Mucosa of descending colon (tissue), 3 donors: ENCODE data around the gene TSHZ2. TPM values are rescaled to one million over a fixed set of nuclear protein-coding genes. Genes with fewer than 3 reads are reported as not detected.

Source experiments
- ATAC-seq: fragments of 200-7000 bp; cut with Tn5 transposase; one replicate; pipeline ENCODE4 v1.9.1; 2020; ENCODE audit warnings: mild to moderate bottlenecking, moderate library complexity
- DNase-seq, 3 donors: peaks; one replicate each; pipeline ENCODE4 v3.0.0-alpha.2; 2020
- H3K36me3 ChIP-seq: fragments of 200-600 bp; one replicate; pipeline ENCODE4 v1.8.0; 2021; ENCODE audit warnings: low read depth, mild to moderate bottlenecking
- H3K4me1 ChIP-seq: fragments of 200-600 bp; one replicate; pipeline ENCODE4 v1.8.0; 2021; ENCODE audit warnings: low read depth, mild to moderate bottlenecking
- H3K4me3 ChIP-seq: fragments of 200-600 bp; one replicate; pipeline ENCODE4 v1.8.0; 2021; ENCODE audit warnings: mild to moderate bottlenecking
- H3K9me3 ChIP-seq: fragments of 200-600 bp; one replicate; pipeline ENCODE4 v1.8.0; 2021; ENCODE audit warnings: mild to moderate bottlenecking
- intact Hi-C, 2 donors: fragments of 100-400 bp; cut with DNase I in 1 of 2; cut with micrococcal nuclease in 1 of 2; formaldehyde crosslinking; loops; one replicate each; pipeline versions ENCODE4 v1.11.0 to v1.11.1; 2022; cut with DNase I, micrococcal nuclease
- total RNA-seq, 3 donors: library from RNA; stranded (reverse); fragmentation: NEBNext Ultra II Directional in 2 of 3; extraction: Animal tissue kit (Norgen Biotek cat#: 25700) in 2 of 3; gene quantifications; one replicate each; pipeline versions ENCODE4 v1.2.1 to v1.2.4, GENCODE V29; 2021 to 2023
- TF ChIP-seq, protein P1 (sequence below): fragments of 200-600 bp; IDR thresholded peaks from one replicate; pipeline ENCODE4 v1.8.0; 2022; ENCODE audit warnings: antibody characterized with exemption, mild to moderate bottlenecking
- donor health status: DM: no; HTN: no; CAD: no; lungs with moderate emphysema.
- donor health status: DM: no; HTN: no; CAD: no.
- donor health status: DM: no; HTN: yes; CAD: no.

Gene TSHZ2
- total RNA-seq, 3 donors from 2014 or later: 1.9 to 17.8 (median 3.6) TPM

DNA sequence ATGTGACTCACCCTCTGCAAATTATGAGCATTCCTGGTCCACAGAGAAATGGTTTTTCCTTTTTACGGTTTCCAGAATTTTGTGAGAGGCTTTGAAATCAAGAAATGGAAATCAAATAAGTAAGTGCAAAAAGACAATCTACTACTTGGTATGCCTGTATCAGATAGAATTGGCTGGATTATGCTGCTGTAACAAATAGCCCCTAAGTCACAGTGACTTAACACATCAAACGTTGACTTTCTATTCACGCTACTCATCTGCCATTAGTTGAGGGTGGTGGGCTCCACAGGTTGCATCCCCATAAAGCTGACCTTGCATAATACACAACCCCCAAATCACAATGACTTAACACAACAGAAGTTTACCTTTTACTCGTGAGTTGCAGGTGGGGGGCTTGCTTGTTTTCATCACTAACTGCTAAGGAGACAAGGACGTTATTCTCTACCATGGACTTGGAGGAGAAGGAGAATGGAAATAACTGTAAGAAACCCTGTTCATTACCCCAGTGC is 44.4 kb downstream of the TSHZ2 start:
- no peaks in the 10 kb centered on the region for H3K4me1 ChIP-seq
- intact Hi-C loops: no loop called here
- TF ChIP-seq, protein P1, sequence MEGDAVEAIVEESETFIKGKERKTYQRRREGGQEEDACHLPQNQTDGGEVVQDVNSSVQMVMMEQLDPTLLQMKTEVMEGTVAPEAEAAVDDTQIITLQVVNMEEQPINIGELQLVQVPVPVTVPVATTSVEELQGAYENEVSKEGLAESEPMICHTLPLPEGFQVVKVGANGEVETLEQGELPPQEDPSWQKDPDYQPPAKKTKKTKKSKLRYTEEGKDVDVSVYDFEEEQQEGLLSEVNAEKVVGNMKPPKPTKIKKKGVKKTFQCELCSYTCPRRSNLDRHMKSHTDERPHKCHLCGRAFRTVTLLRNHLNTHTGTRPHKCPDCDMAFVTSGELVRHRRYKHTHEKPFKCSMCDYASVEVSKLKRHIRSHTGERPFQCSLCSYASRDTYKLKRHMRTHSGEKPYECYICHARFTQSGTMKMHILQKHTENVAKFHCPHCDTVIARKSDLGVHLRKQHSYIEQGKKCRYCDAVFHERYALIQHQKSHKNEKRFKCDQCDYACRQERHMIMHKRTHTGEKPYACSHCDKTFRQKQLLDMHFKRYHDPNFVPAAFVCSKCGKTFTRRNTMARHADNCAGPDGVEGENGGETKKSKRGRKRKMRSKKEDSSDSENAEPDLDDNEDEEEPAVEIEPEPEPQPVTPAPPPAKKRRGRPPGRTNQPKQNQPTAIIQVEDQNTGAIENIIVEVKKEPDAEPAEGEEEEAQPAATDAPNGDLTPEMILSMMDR: no peak
- H3K4me3 ChIP-seq: no peak overlapping the region
- H3K9me3 ChIP-seq: no peaks in the 10 kb centered on the region
- no peaks in the 10 kb centered on the region for H3K36me3 ChIP-seq
- DNase-seq: no peak
- ATAC-seq: no peak

- intact Hi-C loops: no loop called here
- Histone ChIP-seq H3K4me3 (no peak overlapping the region), H3K36me3 (no peaks in the 10 kb centered on the region), H3K9me3 (no peaks in the 10 kb centered on the region), H3K4me1 (no peaks in the 10 kb centered on the region)
- TF ChIP-seq, protein P1: no peak
- ATAC-seq: no peak
- no peak for DNase-seq
Observed at GRCh38 chr20:53017206-53017605, 45.0 kb downstream of the TSHZ2 start.

GRCh38 chr20:53019464-53019863 is 47.3 kb downstream of the TSHZ2 start:
- H3K4me1 ChIP-seq: no peaks in the 10 kb centered on the region
- DNase-seq: no peak
- no peak for ATAC-seq

DNA sequence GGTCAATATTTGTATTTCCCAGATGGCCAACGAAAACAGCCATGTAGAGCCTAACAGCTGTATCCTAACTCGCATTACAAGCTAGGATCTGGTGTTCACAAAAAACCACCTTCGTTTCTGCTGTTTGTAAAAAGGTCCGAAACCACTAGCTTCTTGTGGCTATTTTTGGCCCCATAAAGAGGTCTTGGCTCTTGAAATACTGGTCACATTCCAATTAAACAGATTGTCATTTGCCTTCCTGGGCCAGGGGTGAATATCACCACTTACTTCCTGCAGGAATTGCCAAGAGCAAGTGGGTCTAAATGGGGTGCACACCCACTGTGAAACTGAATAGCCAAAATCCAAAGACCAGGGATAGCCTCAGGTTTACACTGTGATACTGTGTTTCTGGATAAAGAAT is 48.2 kb downstream of the TSHZ2 start:
- H3K9me3 ChIP-seq: no peaks in the 10 kb centered on the region
- TF ChIP-seq, protein P1: no peak
- DNase-seq: no peak
- no peak for ATAC-seq
- no peak overlapping the region for H3K4me3 ChIP-seq
- intact Hi-C loops: no loop called here
- no peaks in the 10 kb centered on the region for H3K4me1 ChIP-seq
- H3K36me3 ChIP-seq: no peaks in the 10 kb centered on the region

More at GRCh38 chr20:53019464-53019863, 47.3 kb downstream of the TSHZ2 start:
- intact Hi-C loops: no loop called here
- no peak overlapping the region for H3K4me3 ChIP-seq
- no peaks in the 10 kb centered on the region for H3K9me3 ChIP-seq
- TF ChIP-seq, protein P1: no peak
- no peaks in the 10 kb centered on the region for H3K36me3 ChIP-seq

DNA sequence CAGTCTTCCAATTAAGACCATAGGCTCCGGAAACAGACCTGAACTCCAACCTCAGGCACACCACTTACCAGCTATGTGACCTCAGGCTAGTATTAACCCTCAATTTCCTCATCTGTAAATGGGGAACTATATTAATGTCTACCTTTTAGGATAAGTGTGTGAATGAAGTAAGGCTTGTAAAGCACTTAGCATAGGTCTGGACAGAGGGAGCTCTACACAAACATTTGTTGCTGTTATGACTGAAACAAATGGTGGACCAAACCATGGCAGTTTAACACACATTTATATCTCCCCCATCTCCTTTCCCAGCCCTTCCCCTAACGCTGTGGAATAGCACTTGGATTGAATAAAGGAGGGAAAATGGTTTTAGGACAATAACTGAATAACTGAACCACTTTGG is 48.7 kb downstream of the TSHZ2 start:
- no peaks in the 10 kb centered on the region for H3K36me3 ChIP-seq
- H3K4me1 ChIP-seq: no peaks in the 10 kb centered on the region
- no peak overlapping the region for H3K4me3 ChIP-seq
- TF ChIP-seq, protein P1: no peak
- no peaks in the 10 kb centered on the region for H3K9me3 ChIP-seq
- DNase-seq (no peak), ATAC-seq (no peak)
- intact Hi-C loops: no loop called here

- intact Hi-C loops: no loop called here
- Histone ChIP-seq H3K9me3 (no peaks in the 10 kb centered on the region), H3K4me3 (no peak overlapping the region), H3K36me3 (no peaks in the 10 kb centered on the region), H3K4me1 (no peaks in the 10 kb centered on the region)
- ATAC-seq: no peak
- DNase-seq: no peak
- TF ChIP-seq, protein P1: no peak
Observed at GRCh38 chr20:53021934-53022333, 49.8 kb downstream of the TSHZ2 start.
